ENCODE measurements around the gene DYRK3. TPM values are rescaled to one million over a fixed set of nuclear protein-coding genes. Genes with fewer than 3 reads are reported as not detected.

DYRK3 gene
- polyA plus RNA-seq, 1 donor (not counting 4 experiments of a cell fraction or from before 2014, with no cell fraction given): 15.0 TPM

- Histone ChIP-seq H2AFZ (ENCODE audit: control insufficient read depth, low read length) (no peak overlapping the region), H3K27me3 (ENCODE audit: control insufficient read depth, extremely low read depth, insufficient read depth, low read length) (no peaks in the 10 kb centered on the region), H3K4me1 (ENCODE audit: control insufficient read depth, extremely low read depth, insufficient read depth, low read length) (peaks cover 55% of the 10 kb centered on the region), H3K27ac (ENCODE audit: control insufficient read depth, insufficient read depth, low read length) (no peak overlapping the region), H3K4me2 (ENCODE audit: control insufficient read depth, extremely low read depth, insufficient read depth, low read depth, low read length) (no peak overlapping the region), H3K36me3 (ENCODE audit: control insufficient read depth in 2 of 2, extremely low read depth in 1 of 2, insufficient read depth in 2 of 2, low read length in 2 of 2) (peaks cover 6 to 7% of the 10 kb centered on the region in 2 experiments), H3K4me3 (ENCODE audit: control insufficient read depth in 2 of 3, extremely low read depth in 1 of 3, insufficient read depth in 2 of 3, low read depth in 1 of 3, low read length in 3 of 3) (no peak overlapping the region), H3K9me1 (ENCODE audit: control insufficient read depth, extremely low read depth, insufficient read depth, low read length) (no peaks in the 10 kb centered on the region), H3K79me2 (ENCODE audit: control insufficient read depth, insufficient read depth, low read length) (no peaks in the 10 kb centered on the region), H4K20me1 (ENCODE audit: control insufficient read depth, extremely low read depth, insufficient read depth, low read length) (no peaks in the 10 kb centered on the region), H3K9me3 (ENCODE audit: control insufficient read depth, low read depth, low read length) (no peaks in the 10 kb centered on the region), H3K9ac (ENCODE audit: control insufficient read depth, extremely low read depth, insufficient read depth, low read length) (no peak overlapping the region)
- FAIRE-seq (no peak), DNase-seq (ENCODE audit: low read depth, low spot score) (no peak)
- no peak for TF ChIP-seq EZH2 (IDR thresholded peaks at IDR 0.05; ENCODE audit: low read length)
- TF ChIP-seq, protein P1, sequence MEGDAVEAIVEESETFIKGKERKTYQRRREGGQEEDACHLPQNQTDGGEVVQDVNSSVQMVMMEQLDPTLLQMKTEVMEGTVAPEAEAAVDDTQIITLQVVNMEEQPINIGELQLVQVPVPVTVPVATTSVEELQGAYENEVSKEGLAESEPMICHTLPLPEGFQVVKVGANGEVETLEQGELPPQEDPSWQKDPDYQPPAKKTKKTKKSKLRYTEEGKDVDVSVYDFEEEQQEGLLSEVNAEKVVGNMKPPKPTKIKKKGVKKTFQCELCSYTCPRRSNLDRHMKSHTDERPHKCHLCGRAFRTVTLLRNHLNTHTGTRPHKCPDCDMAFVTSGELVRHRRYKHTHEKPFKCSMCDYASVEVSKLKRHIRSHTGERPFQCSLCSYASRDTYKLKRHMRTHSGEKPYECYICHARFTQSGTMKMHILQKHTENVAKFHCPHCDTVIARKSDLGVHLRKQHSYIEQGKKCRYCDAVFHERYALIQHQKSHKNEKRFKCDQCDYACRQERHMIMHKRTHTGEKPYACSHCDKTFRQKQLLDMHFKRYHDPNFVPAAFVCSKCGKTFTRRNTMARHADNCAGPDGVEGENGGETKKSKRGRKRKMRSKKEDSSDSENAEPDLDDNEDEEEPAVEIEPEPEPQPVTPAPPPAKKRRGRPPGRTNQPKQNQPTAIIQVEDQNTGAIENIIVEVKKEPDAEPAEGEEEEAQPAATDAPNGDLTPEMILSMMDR (optimal IDR thresholded peaks at IDR 0.05 in 1 of 3, IDR thresholded peaks at IDR 0.05 in 1 of 3, conservative IDR thresholded peaks at IDR 0.05 in 1 of 3; ENCODE audit: extremely low read depth in 1 of 3, insufficient read depth in 2 of 3, low read length in 3 of 3): no peak
- dilution Hi-C loops (cut with MboI; ENCODE audit: extremely low pct_ligation_motif_present, low sequenced_read_pairs): no loop called here
Measured at GRCh38 chr1:206587904-206588303, 47.4 kb upstream of the DYRK3 start.

DNA sequence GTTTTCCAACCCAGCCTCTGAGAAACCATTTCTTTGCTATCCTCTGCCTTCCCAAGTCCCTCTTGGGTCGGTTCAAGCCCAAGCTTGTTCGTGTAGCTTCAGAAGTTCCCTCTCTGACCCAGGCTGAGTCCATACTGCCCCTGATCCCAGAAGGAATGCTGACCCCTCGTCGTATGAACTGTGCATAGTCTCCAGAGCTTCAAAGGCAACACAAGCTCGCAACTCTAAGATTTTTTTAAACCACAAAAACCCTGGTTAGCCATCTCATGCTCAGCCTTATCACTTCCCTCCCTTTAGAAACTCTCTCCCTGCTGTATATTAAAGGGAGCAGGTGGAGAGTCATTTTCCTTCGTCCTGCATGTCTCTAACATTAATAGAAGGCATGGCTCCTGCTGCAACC, 46.8 kb upstream of the DYRK3 start:
- no peak overlapping the region for H3K4me3 ChIP-seq (ENCODE audit: control insufficient read depth in 2 of 3, extremely low read depth in 1 of 3, insufficient read depth in 2 of 3, low read depth in 1 of 3, low read length in 3 of 3)
- H3K9me3 ChIP-seq (ENCODE audit: control insufficient read depth, low read depth, low read length): no peaks in the 10 kb centered on the region
- H3K9me1 ChIP-seq (ENCODE audit: control insufficient read depth, extremely low read depth, insufficient read depth, low read length): no peaks in the 10 kb centered on the region
- peaks cover 6 to 7% of the 10 kb centered on the region in 2 experiments for H3K36me3 ChIP-seq (ENCODE audit: control insufficient read depth in 2 of 2, extremely low read depth in 1 of 2, insufficient read depth in 2 of 2, low read length in 2 of 2)
- TF ChIP-seq EZH2 (IDR thresholded peaks at IDR 0.05; ENCODE audit: low read length): no peak
- TF ChIP-seq, protein P1 (optimal IDR thresholded peaks at IDR 0.05 in 1 of 3, IDR thresholded peaks at IDR 0.05 in 1 of 3, conservative IDR thresholded peaks at IDR 0.05 in 1 of 3; ENCODE audit: extremely low read depth in 1 of 3, insufficient read depth in 2 of 3, low read length in 3 of 3): no peak
- DNase-seq (ENCODE audit: low read depth, low spot score) (no peak), FAIRE-seq (no peak)
- H3K79me2 ChIP-seq (ENCODE audit: control insufficient read depth, insufficient read depth, low read length): no peaks in the 10 kb centered on the region
- H3K9ac ChIP-seq (ENCODE audit: control insufficient read depth, extremely low read depth, insufficient read depth, low read length): no peak overlapping the region
- no peak overlapping the region for H3K4me2 ChIP-seq (ENCODE audit: control insufficient read depth, extremely low read depth, insufficient read depth, low read depth, low read length)
- no peak overlapping the region for H3K27ac ChIP-seq (ENCODE audit: control insufficient read depth, insufficient read depth, low read length)
- no peak overlapping the region for H2AFZ ChIP-seq (ENCODE audit: control insufficient read depth, low read length)
- H3K4me1 ChIP-seq (ENCODE audit: control insufficient read depth, extremely low read depth, insufficient read depth, low read length): peaks cover 55% of the 10 kb centered on the region
- no peaks in the 10 kb centered on the region for H3K27me3 ChIP-seq (ENCODE audit: control insufficient read depth, extremely low read depth, insufficient read depth, low read length)
- H4K20me1 ChIP-seq (ENCODE audit: control insufficient read depth, extremely low read depth, insufficient read depth, low read length): no peaks in the 10 kb centered on the region
- dilution Hi-C loops (cut with MboI; ENCODE audit: extremely low pct_ligation_motif_present, low sequenced_read_pairs): no loop called here

Data from keratinocyte (primary cell).